RCC 7860 (cell line): ENCODE results near the gene EGFR.

Experiments used
- DNase-seq: peaks from one replicate; pipeline ENCODE4 v3.0.0-alpha.2; 2015; ENCODE audit warnings: low spot score
- FAIRE-seq: peaks from 2 replicates; lab custom pipeline; 2012; peaks lifted over from hg19 to GRCh38; lab: Jason Lieb, UNC

The EGFR gene

DNA sequence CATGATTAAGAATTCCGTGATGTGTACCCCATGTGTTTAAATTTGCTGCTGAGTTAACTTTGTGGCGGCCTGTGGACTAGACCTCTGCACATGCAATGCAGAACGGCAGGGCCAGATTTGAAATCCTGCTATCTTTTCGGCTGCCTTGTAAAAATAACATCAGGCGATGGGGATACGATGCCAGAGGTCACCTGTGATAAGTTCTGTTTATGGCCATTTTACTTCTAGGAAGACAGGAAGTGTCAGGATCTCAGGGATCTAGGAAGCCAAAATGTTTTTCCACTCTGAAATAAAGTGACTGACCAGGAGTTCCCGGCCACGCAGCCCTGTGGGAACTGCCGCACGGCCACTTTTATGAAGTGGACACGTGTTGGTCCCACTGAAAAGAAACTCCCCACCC is 77.5 kb downstream of the EGFR start:
- FAIRE-seq: no peak

DNA sequence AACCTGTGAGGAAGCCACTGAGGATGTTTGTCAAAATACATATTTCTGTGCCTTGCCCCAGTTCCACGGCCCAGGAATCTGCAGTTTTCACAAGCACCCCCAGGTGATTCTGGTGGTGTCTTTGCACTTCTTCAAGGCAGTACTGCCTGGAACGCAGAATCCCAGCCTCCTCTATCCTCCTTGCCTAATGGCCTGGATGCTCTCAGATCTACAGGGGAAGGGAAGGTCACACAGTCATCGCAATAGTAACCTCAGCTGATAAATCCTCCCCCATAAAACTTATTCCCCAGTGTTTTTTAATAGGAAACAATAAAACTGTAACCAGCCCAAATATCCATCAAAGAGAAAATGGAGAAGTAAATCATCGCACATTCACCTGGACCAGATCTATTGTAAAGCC is 78.3 kb downstream of the EGFR start:
- FAIRE-seq: no peak

More for the DNA sequence above, 77.5 kb downstream of the EGFR start:
- no peak for DNase-seq

DNA sequence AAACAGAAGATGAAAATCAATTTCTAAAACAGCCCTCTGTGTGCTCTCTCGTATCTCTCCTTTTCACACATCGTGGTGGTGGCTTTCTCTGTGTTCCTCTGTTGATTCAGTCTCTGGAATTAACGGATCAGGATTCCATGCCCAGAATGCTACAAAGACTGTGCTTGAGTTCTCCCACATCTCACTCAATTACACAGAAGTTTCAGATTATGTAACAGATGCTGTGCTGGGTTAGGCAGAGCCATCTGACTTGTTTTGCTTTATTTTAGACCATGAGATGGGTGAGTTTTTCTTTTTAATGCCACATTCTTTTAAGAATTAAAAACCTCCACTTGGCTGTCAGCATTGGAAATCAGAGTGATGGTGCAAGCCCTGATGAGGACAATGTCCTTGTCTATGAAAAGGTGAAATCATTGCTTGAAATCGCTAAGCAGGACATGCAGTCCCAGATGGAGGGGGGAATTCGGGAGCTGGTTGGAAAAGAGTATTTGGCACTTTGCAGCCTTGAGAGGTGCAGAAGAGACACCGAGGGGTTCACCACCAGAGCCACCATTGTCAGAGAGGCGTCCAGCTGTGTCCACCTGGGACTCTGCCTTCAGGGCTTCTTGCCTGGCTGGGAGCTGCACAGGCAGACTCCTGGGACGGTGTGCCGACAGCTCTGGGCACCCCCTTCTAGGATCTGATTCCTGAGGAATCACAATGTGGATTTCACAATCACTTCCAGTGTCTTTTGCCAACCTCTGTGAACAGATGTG is 80.4 kb downstream of the EGFR start:
- DNase-seq: no peak
- no peak for FAIRE-seq

More for the DNA sequence above, 78.3 kb downstream of the EGFR start:
- no peak for DNase-seq

DNA sequence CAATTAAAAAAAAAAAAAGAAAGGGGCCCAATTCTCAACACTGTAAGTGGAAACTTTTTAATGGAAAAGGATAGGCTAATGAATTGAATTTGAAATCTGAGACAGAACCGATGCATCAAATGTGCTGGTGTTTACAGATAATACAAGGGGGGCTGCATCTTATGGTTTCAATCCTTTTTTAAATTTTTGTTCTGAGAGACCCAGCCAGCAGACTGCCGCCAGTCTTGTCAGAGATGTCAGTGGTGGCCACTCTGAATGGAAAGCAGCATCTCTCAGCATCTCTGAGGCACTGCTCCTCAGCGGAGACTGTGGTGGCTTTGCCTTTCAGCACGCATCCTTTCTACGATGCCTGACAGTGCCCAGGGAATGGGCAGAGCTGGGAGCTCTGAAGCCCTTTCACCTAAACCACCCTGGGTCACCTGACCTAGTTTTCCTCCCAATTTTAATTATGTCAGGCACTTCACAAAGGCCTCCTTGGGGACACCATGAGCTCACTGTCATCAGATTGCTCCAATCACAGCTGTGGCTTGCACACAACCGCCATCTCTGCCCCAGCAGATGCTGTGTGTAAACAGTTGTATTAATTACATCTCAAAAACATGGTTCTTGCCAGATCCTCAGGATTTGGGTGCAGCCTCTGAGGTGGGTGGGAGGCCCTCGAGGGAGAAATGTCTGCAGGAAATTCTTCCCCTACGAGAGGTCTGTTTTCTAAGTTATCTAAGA is 81.2 kb downstream of the EGFR start:
- FAIRE-seq (no peak), DNase-seq (no peak)

DNA sequence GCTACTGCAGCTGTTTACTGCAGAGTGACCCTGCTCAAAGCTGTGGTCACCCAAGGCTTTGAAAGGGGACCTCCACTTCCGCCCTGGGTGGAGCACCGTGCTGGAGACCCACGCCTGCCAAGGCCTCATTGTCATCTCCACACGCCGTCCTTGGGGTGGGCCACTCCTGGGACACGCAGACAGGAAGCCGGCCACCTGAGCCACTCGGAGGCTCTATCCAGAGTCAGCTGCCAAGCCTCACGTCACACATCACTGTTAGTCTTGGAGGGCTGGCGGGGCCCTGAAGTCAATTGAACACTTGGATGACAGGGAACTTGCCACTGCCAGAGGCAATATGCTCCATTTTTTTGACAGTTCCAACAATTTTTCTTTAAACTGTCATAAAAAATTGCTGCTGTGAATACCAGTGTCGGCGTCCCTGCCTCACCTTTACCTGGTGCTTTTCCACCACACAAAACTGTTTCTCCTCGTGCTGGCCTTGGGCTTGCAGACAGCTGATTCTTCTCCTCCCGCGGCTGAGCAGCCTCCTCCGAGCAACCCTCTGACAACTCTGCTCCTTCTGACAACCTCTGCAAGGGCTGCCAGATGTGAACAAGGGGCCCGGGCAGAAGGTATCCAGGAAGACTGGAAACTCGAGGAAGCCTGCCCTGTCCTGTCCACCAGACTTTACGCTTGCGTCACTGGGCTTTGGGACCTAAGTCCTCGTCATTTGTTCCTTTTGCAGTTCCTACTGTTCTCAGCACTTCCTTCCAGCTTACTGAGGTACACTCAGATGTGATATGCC is 81.9 kb downstream of the EGFR start:
- DNase-seq (no peak), FAIRE-seq (no peak)

DNA sequence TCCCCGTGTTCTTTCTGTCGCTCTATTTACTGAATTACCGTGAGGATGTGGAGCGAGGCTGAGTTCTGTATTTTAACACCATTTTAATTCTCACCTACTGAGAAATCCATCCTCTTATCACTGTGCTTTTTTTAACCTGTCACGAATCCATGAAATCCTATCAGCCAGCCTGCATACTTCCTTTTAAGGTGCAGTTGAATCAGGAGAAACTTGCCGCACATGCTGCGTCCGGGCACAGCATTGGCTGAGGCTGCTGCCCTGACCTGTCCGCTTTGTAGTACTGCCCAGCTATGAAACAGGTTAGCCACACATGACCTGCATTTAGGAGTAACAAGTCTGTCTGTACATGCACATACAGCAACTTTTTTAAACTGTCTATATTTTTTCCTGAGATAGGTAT is 82.5 kb downstream of the EGFR start:
- no peak for FAIRE-seq
- no peak for DNase-seq

DNA sequence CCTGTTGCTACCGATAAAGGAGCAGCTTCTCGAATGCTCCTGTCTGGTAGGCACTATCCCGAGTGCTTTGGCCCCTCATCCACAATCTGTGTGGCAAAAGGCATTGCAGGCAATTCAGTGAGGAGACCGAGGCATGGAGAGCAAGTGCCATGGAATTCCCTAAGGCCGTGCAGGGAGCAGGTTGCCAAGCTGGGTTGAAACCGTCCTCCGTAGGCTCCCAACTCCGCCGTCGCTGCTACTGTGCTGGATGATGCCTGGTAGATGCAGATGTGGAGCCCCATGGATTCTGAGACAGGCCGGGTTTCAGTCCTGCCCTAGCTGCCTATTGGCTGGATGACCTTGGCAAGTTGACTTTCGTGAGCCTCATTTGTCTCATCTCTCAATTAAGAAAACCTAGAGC is 85.3 kb downstream of the EGFR start:
- DNase-seq (no peak), FAIRE-seq (no peak)

DNA sequence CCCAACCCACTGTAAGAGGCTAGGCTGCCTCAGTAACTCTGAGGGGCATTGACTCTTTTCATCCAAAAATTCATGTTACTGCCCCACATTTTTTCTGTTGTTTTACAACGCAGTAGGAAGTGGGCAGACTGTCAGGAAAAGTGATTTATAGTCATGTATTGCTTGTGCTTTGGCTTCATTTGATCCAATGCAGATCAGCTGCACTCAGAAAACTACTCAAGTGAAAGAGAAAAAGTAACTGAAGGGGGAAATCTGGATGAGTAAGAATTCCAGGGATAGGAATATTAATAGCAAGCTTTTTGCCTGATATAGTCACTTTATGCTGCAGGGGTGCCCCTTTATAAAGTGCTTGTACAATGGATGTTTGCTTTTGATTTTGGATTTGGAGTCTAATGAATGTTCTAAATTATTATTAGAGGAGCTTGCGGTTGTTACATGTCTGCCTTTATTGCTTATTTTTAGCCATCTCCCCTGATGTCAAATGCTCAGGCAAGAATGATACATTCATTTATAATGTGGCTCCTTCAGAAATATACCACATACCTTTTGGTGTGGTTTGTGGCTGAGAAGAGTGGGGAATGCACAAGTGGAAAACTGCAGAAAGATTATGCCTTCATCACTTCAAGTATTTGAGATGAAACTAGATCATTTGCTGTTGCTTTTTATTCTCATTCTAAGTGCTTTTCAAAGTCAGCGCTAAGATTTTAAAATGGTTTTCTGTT is 86.1 kb downstream of the EGFR start:
- DNase-seq (peak; percentile 59), FAIRE-seq (peak; percentile 90)

DNA sequence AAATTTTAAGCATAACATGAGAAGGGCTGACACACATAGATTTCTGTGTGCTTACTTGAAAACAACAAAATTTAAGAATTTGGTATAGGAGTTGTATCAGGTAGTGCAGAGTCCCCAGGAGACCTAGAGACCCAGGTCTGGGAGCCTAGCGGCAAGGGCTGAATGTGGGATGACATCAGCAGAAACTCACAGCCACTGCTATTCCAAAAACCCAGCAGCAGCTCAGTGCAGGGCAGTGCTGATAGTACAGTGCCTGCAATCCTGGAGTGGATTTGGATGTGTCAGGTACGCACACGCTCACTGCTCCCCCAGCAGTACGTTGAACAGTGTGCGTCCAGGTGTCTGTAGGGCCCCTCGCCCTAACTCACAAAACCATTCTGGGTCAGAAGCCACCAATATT is 87.1 kb downstream of the EGFR start:
- DNase-seq: no peak
- FAIRE-seq: no peak

DNA sequence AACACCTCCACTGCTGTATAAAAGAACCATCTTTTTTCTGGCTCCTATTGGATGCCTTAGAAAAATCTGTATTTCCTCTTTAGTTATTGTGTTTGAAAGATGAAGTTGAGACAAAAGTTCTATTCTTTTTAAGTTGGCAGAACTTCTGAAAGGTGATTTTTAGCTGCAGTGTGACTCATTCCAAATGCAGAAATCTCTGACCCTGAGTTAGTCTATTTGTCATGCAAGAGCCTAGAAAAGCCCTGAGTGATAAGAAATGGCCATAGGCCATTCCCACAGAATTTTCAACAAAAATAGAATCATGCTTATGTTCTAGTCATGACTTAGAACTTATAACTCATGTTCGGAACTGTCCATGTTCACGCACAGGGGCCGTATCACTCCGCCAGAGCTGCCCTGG is 89.1 kb downstream of the EGFR start:
- DNase-seq: no peak
- peak; percentile 76 for FAIRE-seq

DNA sequence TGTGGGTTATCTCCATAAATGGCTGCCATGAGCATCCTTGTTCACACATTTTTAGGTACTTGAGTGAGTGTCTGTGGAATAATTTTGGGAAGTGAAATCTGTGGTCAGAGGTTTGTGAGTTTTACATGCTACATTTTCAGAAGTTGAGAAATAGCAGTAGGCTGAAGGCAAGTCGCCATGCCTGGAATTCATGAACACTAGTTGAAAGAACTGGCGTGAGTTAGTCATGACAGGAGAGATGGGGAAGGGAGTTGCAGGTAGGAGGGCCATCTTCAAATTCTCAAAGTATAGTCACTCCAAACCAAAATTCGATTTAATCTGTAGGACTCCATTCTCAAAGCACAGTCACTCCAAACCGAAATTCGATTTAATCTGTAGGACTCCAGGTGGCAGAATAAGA is 89.6 kb downstream of the EGFR start:
- no peak for FAIRE-seq
- no peak for DNase-seq

DNA sequence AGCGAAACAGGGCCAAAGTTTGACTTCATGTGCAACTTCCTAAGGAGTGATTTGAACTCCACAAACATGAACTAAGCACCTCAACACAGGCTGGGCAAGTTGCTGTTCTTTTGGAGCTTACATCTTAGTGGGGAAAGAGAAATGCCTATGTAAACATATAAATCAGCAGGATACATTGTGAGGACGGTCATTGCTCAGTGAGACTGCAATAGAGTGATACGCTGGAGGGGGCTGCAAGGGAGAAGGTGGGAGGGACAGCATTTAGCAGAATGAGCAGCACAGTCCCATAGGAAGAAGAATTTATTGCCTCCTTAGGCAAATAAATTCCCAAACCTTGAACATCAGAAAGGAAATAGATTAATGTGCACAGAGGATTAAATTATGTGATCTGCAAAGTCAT is 90.0 kb downstream of the EGFR start:
- no peak for FAIRE-seq
- no peak for DNase-seq

DNA sequence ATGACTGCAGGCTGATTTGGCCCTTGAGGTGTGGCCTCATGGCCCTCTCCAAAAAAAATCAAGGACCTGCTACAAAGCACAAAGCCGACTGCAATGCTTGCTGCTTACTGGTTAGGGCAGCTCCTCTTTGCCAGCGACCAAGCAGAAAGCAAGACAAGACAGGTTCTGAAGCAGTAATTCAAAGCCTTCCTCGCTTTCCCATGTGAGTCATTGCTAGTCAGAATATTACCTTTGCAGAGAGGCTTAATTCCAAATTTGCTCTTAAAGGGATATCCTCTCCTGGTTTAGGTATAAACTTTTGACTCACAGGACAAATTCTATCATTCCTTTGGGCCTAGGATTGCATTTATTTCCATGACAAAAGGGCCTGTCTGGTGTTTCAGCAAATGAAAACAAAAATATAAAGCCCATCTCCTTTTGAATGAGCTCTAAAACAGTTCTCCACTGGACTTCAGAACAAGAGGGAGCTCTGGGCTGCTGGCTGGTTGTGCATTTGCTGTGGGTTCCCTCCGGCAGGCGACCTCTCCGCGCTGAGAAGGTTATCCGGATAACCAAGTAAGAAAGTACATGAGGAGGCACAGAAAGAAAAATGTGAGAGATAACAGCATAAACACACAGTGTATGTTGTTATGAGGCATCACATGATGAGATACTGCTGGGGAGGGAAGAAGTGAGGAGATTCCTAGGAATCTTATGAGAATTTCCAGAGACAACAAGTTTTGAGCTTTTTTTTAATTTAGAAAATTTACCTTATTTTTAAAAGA is 90.8 kb downstream of the EGFR start:
- DNase-seq (peak; percentile 69), FAIRE-seq (peak; percentile 94)

DNA sequence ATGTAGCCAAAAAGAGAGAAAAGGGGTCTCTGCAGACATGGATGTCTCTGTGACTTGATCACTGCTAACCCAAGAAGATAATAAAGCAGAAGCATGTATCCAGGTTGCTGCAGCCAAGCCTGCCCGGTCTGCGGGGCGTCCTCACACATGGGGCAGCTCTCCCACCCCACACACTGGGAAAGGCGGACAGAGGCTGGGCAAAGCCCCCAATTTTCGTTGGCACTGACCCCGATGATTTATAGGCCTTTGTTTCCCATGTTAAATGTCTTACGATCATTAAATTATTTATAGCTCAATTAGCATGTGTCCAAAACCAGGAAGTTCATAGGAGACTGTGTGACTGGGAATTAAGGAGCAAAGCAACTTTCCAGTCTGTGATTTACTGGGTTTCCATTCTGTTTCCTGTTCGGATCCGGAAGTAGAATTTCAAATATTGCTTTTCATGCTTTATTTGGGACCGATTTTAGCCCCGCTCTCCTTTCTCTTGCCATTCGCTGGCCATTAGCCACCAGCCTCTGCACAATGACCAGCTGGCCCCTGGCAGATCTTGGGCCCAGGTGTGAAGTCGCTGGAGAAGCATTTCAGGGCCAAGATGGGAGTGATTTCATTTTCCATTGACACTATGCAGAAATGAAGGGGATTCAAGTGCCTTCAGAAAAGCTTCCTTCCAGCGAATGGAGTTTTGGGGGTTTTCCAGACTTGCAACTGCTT is 91.6 kb downstream of the EGFR start:
- DNase-seq (no peak), FAIRE-seq (no peak)

DNA sequence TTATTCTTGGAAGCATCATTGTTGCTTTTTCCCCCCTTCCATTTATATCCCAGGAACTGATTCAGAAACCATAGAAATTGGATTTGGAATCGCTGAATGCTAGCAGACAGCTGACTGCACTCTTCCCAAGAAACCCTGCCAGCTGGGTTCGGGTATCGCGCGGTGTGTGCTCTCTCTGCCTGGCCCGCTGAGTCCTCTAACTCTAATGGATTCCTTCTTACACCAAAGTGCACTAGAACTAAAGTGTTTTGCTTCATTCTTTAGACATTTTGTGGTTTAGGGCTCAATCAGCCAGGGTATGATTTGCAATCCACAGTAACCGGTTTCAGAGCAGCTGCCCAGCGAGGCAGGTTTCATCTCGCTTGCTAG is 92.2 kb downstream of the EGFR start:
- DNase-seq (peak; percentile 58), FAIRE-seq (peak; percentile 91)

DNA sequence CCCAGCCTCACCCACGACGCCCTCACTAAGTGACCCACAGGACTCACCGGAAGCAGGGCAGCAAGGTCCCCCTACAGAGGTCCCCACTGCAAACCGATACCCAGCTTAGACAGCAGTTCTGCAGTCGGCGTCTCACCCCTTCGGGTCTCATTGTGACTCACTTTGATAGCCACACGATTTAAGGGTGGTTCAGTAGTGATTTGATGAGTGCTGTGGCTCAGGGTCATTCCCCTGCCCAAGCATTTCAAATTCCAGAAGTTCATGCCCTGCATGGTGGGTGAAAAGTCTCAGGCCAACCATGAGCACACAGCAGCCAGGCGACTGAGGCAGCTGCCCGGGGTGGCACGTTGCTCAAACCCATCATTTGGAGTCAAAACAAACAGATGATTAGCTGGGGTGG is 93.2 kb downstream of the EGFR start:
- peak; percentile 21 for FAIRE-seq
- peak; percentile 36 for DNase-seq

DNA sequence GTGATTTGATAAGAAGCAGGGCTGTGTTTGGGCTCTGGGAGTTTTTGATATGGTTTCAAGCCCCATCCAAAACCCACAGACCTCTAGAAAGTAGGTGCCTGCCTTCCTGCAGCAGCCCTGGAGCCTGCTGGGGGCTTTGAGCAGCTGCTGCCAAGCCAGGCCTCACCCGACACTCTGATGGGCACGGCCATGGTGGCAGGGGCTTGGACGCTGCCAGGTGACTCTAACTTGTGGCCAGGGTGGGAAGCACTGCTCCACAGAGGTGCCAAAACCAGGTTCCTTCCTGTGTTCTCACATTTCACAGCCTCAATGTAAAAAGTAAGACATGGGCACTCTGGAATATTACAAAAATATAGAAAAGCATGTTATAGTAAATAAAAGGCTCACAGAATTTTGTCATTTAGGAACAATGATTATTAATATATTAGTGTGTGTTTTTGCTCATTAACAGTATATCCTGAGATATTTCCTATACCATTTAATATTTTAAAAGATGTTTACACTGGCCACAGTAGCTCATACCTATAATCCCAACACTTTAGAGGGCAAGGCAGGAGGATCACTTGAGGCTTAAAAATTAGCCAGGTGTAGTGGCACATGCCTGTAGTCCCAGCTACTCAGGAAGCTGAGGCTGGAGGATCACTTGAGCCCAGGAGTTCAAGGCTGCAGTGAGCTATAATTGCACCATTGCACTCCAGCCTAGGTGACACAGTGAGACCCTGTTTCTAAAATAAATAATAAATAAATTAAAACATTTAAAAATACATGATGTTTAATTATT is 95.1 kb downstream of the EGFR start:
- DNase-seq: no peak
- no peak for FAIRE-seq

DNA sequence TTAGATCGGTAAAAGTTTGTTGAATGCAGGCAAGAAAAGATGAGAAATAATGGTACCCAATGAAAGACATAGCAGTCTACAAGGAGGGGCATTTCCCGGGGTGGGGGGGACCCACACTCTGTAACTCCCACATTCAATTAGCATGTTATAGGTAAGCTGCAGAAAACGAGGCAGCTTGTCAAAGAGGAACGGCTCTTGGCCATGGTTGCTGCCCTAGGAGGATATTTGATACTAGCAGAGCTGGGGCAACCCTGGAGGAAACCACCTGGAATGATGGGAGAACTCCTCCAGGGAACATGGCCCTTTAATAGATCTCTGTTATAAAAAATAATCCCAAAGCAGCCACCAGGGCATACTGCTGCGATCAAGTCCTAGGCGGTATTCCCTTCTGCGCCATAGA is 98.5 kb downstream of the EGFR start:
- FAIRE-seq: no peak
- DNase-seq: no peak

DNA sequence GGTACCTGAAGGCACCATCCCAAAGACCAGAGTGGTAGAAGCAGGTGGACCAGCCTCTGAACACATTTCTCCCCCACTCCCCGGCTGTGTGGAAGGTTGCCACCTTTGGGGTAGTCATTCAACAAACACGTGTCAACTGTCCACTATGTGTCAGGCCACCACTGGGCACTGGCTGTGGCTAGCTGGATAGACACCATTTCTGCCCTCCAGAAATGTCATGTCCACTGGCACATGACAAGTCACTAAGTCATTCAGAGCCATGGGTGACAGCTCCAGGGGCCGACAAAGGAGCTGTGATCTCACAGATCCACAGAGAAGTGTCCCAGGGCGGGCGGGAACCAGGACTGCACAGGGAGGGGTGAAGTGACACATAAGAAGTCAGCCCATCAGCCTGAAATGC is 99.6 kb downstream of the EGFR start:
- DNase-seq (no peak), FAIRE-seq (no peak)
